Islet precursor cell (in vitro differentiated cells): ENCODE measurements around the gene USP7.
A peak's percentile ranks its signal among the peaks of the same experiment; 100 is the strongest.
"Not testable (repeated sequence)": the region's sequence is repeated elsewhere in the genome, so short reads cannot be mapped to it uniquely, and the experiment has no call there.

Source experiments
- DNase-seq: peaks from one replicate; pipeline ENCODE4 v3.0.0-alpha.2; 2018

USP7 gene

DNA sequence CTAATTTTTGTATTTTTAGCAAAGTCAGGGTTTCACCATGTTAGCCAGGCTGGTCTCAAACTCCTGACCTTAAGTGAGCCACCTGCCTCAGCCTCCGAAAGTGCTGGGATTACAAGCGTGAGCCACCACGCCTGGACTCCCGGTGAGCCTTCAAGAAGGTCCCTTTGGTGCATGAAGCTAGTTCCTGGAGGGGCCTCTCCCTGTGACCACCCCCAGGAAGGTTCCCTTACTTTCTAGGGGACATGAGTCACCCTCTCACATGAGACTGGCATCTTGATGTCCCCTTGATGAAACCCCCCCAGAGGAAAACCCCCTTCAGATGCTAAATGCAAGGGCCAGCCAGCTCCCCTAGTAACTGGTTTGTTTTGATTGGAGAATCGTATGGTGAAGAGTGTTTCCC, 107.7 kb downstream of the USP7 start:
- DNase-seq: no peak

DNA sequence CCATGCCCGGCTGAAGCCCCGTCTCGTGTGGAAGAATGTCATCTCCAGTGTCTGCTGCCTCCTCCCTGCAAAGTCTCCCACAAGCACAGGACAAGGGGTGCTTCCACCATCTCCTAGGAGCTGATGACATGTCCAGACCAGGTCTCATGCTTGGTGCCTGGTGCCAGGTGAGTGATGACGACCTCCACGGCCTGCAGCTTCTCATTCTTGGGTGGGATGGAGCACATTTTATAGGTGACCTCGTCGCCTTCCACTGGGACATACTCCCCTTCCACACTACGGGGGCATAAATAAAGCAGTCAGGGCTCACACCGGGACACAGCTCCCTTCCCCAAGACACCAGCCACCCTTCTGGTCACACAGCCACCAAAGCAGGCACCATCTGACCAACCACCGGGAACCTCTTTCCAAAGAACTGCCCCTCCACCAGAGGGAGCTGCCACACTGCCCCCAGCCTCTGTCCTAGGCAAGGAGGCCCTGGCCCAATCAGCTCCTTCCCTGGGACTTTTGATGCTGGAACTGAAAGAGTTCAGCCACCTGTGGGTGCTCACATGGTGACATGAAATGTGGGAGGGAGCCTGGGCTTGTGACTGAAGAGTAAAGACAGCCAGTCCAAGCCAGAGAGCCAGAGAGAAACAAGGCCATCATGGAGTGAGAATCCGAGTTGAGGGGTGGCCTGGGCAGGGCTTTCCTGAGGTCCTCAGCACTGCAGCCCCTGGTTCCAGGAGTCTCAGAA, 108.5 kb downstream of the USP7 start:
- DNase-seq: no peak

GRCh38 chr16:8854298-8854948, 109.3 kb downstream of the USP7 start:
- DNase-seq: no peak

GRCh38 chr16:8853611-8854010, 110.1 kb downstream of the USP7 start:
- no peak for DNase-seq

- DNase-seq: no peak
These were observed 110.6 kb downstream of the USP7 start for GRCh38 chr16:8853150-8853549.

GRCh38 chr16:8852534-8852933, 111.2 kb downstream of the USP7 start:
- no peak for DNase-seq

DNA sequence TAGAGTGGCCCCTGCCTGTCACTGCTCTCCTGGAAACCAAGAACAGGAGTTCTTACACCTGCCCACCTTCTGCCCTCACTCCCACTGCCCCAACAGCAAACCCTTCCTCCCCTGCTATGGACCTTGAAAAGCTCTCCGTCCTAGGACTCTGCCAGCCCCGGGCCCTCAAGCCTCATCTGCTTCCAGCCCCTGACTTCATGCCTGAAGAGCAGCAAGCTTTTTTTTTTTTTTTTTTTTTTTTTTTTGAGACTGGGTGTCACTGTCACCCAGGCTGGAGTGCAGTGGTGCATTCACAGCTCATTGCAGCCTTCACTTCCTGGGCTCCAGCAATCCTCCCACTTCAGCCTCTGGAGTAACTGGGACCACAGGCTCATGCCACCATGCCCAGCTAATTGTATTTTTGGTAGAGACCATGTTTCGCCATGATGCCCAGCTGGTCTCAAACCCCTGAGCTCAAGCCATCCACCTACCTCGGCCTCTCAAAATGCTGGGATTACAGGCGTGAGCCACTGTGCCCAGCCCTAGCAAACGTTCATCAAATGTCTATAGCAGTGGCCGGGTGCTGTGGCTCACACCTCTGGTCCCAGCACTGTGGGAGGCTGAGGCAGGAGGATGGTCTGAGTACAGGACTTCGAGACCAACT, 111.8 kb downstream of the USP7 start:
- no peak for DNase-seq

GRCh38 chr16:8850279-8850885, 113.3 kb downstream of the USP7 start:
- DNase-seq: peak; percentile 56

DNA sequence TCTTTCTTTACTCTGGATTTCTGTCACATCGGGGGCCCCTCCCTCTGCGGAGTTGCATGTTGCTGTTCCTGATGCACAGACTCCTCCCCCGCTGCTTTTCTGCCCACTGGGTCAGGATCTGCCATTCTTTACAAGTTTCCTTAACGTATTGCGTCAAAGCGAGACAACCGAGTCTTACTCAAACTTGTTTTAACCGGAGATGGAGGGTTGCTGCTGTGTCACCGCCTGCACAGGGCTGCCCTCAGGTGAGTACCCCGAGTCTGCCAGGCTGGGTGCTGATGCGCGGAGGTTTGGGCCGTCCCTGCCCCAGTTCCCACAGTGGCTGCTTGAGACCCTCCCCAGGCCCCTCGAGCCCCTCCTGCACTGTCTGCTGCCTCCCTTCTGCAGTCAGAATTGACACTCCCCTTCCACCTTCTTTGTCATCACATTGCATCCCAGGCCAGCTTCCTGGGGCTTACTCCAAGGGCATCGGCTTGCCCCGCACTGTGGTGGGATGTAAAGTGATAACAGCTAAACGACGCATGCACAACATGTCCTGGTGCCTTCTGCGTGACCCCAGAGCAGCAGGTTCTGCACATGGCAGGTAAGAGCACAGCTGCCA, 114.2 kb downstream of the USP7 start:
- DNase-seq: peak; percentile 50

- DNase-seq: no peak
These were observed 114.7 kb downstream of the USP7 start for GRCh38 chr16:8848939-8849391.

- no peak for DNase-seq
These were observed 115.3 kb downstream of the USP7 start for GRCh38 chr16:8848231-8848938.

DNA sequence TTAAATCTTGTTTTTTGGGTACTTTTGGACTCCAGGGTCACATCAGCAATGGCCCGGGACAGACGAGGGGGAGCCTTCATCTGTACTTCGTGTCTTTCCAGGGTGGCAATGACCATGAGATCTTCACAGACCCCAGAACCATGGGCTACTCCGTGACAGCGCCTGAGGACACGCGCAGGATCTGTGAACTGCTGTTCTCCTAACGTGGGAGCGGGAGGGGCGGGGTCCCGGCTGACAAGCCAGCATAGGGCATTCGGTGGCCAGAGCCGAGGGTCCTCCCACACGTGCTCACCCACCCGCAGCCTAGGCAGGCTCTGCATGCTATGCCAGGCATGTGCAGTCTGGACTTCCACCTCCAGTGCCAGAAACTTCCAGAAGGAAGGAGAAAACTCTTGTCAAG, 116.1 kb downstream of the USP7 start:
- DNase-seq: no peak

DNA sequence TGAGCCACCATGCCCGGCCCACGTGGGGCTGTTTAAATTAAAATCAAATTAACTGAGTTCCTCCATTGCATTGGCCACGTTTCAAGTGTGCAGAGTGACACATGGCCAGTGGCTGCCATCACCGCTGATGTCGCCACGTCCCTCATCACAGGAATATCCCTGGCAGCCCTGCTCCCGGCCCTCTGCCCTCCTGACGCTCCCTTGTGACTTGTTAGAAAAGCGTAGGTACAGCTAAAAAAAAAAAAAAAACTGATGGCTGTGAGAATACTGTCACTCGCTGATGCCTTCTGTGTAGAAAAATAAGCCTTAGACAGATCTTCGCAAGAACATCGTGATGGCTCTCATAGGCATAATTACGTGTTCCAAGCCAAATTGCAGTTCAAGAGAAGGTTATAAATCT, 116.6 kb downstream of the USP7 start:
- no peak for DNase-seq

DNA sequence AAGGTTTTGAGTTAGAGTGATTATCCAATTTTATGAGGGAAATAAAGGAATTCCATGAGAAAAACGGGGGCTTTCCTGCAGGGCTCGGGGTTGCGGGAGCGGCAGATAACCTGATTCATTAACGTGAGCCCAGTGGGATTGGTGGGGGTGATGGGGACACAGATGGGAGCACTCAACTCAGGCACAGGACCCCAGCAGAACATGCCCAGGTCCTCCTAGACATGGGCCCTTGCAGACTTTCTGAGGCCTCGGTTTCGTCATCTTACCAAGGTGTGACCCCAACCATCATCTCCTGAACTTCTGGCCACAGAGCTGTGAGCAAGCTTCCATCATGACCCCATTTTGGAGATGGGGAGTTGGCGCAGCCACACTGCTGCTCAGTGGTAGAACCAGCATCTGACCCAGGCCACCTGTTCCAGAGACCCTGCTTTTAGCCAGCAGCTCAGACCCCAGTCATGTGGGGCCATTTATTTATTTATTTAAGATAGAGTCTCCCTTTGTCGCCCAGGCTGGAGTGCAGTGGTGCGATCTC, 117.2 kb downstream of the USP7 start:
- no peak for DNase-seq

- no peak for DNase-seq
These were observed 117.9 kb downstream of the USP7 start for GRCh38 chr16:8845699-8846298.

- DNase-seq: not testable (repeated sequence)
These were observed 120.4 kb downstream of the USP7 start for GRCh38 chr16:8843296-8843695.
